HG02571 (cell line): ENCODE measurements around the gene RELA.
"Not testable (repeated sequence)": the region's sequence is repeated elsewhere in the genome, so short reads cannot be mapped to it uniquely, and the experiment has no call there.

Source experiments
- ATAC-seq: cut with Tn5 transposase; IDR thresholded peaks from one replicate; pipeline ENCODE4 v1.9.1; 2021; ENCODE audit warnings: mild to moderate bottlenecking, moderate library complexity; ENCODE audit not compliant: unreplicated experiment

Gene RELA

GRCh38 chr11:65662799-65663638, at the start of gene RELA:
RELA (minus strand) TSS chr11:65662916; CDS start chr11:65662832, 84 bp downstream.
- ATAC-seq = peak; percentile 82

DNA sequence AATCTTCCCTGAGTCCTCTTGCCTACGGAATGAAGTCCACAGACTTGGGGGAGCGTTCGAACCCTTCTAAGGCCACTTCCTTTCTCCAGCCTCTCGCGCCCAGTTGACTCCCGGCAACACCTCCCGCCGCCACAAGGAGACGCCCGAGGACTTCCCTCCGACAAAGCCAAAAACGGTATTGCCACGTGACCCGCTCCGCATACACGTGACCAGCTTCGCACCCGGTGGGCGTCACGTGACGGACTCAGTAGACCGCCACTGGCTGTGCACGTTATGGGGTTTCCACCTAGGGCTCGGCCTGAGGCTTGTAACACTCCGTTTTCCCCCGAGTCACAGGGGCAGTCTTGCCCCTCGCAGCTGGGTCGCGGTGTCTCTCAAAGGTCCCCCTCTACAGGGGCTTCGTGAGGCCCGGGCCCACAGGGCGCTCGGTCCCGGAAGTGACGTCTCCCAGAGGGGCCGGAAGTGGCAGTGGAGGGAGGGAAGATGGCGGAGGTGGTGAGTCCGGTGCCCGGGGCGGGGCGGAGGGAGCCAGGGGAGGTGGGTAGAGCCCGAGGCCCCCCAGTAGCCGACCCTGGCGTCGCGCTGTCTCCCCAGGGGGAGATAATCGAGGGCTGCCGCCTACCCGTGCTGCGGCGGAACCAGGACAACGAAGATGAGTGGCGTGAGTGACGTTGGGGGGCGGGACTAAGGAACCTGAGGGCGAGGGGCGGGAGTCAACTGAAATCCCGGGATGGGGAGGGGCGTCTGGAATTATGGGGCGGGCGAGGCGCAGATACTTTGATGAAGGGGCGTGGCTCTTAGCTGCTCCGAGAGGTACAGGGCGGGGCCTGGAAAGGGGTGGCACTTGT, 49.3 kb upstream of the RELA start, which contains the start of gene KAT5:
KAT5 (plus strand) TSS at position 468 of the 848 bp plus-strand sequence; CDS start at position 484, 16 bp downstream.
- peak; percentile 76 for ATAC-seq

GRCh38 chr11:65710421-65710820, 47.7 kb upstream of the RELA start:
- ATAC-seq = no peak

GRCh38 chr11:65709661-65710060, 46.9 kb upstream of the RELA start:
- ATAC-seq = no peak

DNA sequence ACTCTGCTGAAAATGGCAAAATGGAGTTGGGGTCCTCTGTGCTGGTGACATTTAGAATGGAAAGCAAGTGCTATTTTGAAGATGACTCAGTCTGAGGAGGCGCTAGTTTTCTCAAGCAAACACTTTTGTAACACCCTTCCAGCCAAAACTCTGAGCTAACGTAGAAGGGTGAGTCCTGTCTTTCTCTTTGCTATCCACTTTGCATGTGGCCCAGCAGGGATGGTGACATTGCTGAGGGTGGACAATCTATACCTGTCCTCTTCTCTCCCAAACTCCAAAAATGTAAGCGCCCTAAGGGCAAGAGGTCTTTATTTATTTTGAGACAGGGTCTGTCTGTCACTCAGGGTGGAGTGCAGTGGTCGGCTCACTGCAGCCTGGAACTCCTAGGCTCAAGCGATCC, 45.7 kb upstream of the RELA start:
- no peak for ATAC-seq

- ATAC-seq = not testable (repeated sequence)
Measured at GRCh38 chr11:65707002-65707401, 44.3 kb upstream of the RELA start.

DNA sequence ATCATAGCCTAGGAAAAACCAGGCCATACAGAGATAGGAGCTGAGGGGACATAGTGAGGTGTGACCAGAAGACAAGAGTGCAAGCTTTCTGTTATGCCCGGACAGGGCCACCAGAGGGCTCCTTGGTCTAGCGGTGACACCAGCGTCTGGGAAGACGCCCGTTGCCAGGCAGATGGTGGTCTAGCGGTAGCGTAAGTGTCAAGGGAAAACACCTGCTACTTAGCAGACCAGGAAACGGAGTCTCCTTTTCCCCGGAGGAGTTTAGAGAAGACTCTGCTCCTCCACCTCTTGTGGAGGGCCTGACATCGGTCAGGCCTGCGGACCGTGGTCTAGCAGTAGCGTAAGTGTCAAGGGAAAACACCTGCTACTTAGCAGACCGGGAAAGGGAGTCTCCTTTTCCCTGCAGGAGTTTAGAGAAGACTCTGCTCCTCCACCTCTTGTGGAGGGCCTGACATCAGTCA, 43.6 kb upstream of the RELA start:
- not testable (repeated sequence) for ATAC-seq

DNA sequence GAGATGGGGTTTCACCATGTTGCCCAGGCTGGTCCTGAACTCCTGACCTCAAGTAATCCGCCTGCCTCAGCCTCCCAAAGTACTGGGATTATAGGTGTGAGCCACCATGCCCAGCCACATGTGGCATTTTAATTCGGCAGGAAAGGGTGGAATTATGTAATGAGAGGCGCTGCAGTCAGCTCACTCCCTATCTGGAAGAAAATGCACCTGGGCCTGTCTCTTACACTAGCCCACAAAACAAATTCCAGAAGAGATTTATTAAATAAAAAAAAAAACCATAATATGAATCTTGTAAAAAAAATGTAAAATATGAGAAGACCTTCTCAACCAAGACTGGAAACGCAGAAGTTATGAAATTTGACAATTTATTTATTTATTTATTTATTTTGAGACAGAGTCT, 41.1 kb upstream of the RELA start:
- ATAC-seq = no peak

GRCh38 chr11:65701686-65702085, 39.0 kb upstream of the RELA start:
- ATAC-seq = no peak

DNA sequence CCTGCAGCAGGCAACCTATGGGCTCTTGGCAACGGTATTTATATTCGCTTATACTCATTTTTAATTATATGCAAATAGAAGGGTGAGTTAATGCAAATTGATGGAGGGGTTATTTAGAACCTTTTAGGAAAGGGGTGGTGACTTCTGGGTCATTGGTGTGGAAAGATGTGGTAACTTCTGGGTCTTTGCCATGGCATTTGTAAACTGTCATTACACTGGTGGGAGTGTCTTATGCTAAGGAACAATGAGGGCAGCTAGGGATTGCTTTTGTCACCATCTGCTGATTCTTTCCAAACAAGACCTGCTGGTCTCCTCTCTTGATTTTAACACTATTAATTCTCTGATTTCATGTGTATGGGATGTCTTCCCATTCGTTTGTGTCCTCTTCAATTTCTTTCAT, 37.7 kb upstream of the RELA start:
- no peak for ATAC-seq

DNA sequence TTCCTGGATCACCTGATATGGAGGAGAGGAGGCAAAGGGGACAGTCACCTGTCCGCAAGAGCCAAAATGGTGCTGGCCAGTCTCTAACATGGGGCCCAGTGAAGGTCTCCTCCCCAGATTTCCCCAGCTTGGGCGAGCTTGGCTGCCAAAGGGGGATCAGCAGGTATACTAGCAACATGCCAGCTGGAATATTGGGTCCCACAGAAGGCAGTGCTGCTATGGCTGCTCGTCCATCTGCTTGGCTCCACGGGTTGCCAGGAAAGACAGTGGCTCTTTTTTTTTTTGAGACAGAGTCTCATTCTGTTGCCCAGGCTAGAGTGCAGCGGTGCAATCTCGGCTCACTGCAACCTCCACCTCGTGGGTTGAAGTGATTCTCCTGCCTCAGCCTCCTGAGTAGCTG, 36.6 kb upstream of the RELA start:
- no peak for ATAC-seq

DNA sequence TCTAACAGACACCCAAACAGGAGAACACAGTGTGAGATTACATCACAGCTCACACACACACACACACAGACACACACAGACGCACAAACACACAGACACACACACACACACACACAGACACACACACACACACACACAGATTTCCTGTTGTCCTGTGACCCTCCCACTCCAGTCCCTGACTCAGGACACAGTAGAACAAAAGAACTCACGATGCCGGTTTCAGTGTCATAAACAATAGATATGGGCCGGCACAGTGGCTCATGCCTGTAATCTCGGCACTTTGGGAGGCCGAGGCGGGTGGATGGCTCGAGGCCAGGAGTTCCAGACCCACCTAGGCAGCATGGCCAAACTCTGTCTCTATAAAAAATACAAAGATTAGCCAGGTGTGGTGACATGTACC, 35.5 kb upstream of the RELA start:
- ATAC-seq = no peak

DNA sequence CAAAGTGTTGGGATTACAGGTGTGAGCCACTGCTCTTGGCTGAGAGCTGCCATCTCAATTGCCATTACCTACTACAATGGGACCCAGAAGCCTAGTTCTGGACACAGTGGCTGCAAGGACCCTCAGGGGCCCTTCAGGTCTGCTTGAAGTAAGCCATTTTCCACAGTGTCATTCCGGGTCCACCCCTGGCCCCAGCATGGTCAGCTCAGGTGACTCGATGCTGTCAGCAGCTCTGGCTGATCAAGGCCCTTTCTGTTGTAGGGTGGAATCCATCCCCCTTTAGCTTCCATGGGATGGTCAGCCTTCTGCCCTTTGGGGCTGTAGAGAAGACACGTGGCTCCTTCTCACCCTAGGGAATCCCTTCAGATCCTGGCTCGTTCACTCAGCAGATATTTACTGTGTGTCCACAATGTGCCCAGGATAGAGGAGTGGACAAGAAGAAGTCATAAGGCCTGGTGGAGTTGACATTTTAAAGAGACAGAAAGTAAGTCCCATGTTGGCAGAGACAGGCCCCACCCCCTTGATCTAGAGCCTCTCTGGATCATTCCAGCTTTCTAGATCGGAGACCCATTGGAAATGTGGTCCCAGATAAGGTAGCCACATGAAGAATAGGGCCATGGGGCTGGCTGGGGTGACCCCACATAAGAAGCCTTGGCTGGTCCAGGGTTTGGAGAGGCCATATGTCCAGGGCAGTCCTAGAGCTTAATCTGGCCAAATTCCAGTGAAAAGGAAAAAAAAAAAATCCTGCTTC, 34.3 kb upstream of the RELA start:
- ATAC-seq = no peak

- ATAC-seq = no peak
Measured at GRCh38 chr11:65695459-65696241, 32.9 kb upstream of the RELA start.

DNA sequence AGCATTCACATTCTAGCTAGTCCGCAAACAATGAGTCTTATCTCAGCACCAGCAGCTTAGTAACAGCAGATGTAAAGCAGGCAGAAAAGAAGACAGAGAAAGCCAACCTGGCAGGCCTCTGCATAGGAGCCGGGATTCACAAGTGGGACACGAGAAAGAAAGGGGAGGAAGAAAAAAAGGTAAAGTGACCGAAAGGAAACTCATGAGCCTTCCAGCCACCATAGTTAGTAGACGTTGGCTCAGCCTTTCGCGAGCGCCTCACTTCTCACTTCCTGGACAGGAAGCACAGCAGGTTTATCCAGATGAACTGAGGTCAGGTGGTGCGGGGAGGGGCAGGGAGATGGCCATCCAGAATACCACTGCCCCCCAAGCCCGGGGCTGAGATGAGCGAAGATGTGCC, 29.7 kb upstream of the RELA start:
- ATAC-seq = no peak

DNA sequence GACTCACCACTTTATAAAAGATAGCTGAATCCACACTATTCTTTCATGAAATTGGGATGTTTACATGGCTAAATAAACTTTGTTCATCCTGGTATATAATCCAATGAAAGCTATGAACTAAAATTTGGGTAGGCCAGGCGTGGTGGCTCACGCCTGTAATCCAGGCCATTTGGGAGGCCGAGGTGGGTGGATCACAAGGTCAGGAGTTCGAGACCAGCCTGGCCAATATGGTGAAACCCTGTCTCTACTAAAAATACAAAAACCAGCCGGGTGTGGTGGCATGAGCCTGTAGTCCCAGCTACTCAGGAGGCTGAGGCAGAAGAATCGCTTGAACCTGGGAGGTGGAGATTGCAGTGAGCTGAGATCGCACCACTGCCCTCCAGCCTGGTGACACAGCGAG, 29.1 kb upstream of the RELA start:
- not testable (repeated sequence) for ATAC-seq

- no peak for ATAC-seq
Measured at GRCh38 chr11:65685981-65686380, 23.3 kb upstream of the RELA start.

GRCh38 chr11:65683480-65683879, 20.8 kb upstream of the RELA start:
- not testable (repeated sequence) for ATAC-seq

DNA sequence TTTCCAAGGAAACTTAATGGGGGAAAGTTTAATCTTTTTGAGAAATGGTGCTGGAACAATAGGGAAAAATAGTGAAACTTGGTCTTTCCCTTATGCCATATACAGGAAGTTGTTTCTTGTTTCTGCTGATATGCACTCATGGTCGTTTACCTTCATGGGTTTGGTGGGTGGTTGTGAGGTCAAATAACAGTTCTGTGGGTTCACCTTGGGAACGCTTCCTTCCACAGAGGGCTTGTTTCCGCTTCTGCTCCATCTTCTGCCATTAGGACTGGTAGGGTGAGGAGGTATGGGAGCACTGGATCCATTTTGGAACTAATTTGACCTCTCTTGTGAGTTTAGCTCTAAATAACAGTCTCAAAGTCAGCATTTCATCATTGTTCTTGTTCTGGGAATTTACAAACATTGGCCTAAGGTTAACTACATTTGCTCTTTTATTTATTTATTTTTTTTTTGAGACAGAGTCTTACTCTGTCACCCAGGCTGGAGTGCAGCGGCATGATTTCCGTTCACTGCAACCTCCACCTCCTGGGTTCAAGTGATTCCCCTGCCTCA, 17.6 kb upstream of the RELA start:
- ATAC-seq = no peak

DNA sequence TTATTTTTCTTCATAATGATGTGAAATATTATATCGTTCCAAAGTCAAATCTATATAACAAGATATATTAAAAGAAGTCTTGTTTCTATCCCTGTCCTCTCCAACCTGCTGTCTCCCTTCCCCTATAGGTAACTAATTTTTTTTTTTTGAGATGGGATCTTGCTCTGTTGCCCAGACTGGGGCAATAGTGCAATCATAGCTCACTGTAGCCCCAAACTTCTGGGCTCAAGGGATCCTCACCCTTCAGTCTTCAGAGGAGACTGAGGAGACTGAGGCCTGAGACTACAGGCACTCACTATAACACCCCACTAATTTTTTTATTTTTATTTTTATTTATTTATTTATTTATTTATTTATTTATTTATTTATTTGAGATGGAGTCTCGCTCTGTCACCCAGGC, 10.3 kb upstream of the RELA start:
- no peak for ATAC-seq
